Upper lobe of left lung (tissue), 4 donors: ENCODE results near the gene ENTREP3.

ENCODE experiments used
- CTCF ChIP-seq, 6 experiments: fragments of 450-650 bp in 4 of 6; fragments of 200-600 bp in 2 of 6; sonication (generic) in 2 of 6; IDR thresholded peaks; one replicate each; pipeline ENCODE4 v1.5.1; 2016 to 2019; ENCODE audit warnings: antibody characterized with exemption in 6 of 6
- EP300 ChIP-seq, 4 donors: sonication (generic); formaldehyde crosslinking; IDR thresholded peaks; one replicate each; pipeline ENCODE4 v1.5.1; 2017; ENCODE audit warnings: antibody characterized with exemption in 4 of 4, control low read depth in 2 of 4
- POLR2A ChIP-seq, 4 donors: fragments of 450-650 bp; IDR thresholded peaks; one replicate each; pipeline ENCODE4 v1.5.1; 2016 to 2017; ENCODE audit warnings: antibody characterized with exemption in 4 of 4, mild to moderate bottlenecking in 2 of 4

- TF ChIP-seq CTCF (IDR thresholded peaks at IDR 0.05) (no peak), POLR2A (IDR thresholded peaks at IDR 0.05) (no peak), EP300 (IDR thresholded peaks at IDR 0.05) (no peak)
These were observed 57.3 kb downstream of the ENTREP3 start for GRCh38 chr1:155197901-155198546.
